Mesothelial cell of epicardium (in vitro differentiated cells): ENCODE data around the gene KLRC4. TPM values are rescaled to one million over a fixed set of nuclear protein-coding genes. Genes with fewer than 3 reads are reported as not detected.

Experiments used
- DNase-seq, 2 experiments: peaks; one replicate each; pipeline ENCODE4 v3.0.0; 2021; ENCODE audit warnings: low spot score in 2 of 2; ENCODE audit not compliant: unreplicated experiment in 2 of 2
- H3K27ac Mint-ChIP-seq: 2 replicates; pipeline ENCODE4 v1.8.0; 2021; ENCODE audit warnings: mixed read lengths
- H3K27me3 Mint-ChIP-seq: 2 replicates; pipeline ENCODE4 v1.8.0; 2021; ENCODE audit warnings: low read depth, mixed read lengths
- H3K36me3 Mint-ChIP-seq: 2 replicates; pipeline ENCODE4 v1.8.0; 2021; ENCODE audit warnings: mixed read lengths
- H3K4me1 Mint-ChIP-seq: 2 replicates; pipeline ENCODE4 v1.8.0; 2021; ENCODE audit warnings: mixed read lengths
- H3K4me3 Mint-ChIP-seq: 2 replicates; pipeline ENCODE4 v1.8.0; 2021; ENCODE audit warnings: mild to moderate bottlenecking, moderate library complexity, mixed read lengths
- H3K9me3 Mint-ChIP-seq: 2 replicates; pipeline ENCODE4 v1.8.0; 2021; ENCODE audit warnings: mixed read lengths
- total RNA-seq: library from RNA; stranded (reverse); gene quantifications from 3 replicates; pipeline ENCODE4 v1.2.1, GENCODE V29; 2021
- TF ChIP-seq, protein P1 (sequence below): fragments of 200-600 bp; sonication (generic); IDR thresholded peaks from one replicate; pipeline ENCODE4 v1.5.0; 2021; ENCODE audit warnings: antibody characterized with exemption; ENCODE audit not compliant: unreplicated experiment

The KLRC4 gene, protein sequence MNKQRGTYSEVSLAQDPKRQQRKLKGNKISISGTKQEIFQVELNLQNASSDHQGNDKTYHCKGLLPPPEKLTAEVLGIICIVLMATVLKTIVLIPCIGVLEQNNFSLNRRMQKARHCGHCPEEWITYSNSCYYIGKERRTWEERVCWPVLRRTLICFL
- not detected in 3 replicates for total RNA-seq

DNA sequence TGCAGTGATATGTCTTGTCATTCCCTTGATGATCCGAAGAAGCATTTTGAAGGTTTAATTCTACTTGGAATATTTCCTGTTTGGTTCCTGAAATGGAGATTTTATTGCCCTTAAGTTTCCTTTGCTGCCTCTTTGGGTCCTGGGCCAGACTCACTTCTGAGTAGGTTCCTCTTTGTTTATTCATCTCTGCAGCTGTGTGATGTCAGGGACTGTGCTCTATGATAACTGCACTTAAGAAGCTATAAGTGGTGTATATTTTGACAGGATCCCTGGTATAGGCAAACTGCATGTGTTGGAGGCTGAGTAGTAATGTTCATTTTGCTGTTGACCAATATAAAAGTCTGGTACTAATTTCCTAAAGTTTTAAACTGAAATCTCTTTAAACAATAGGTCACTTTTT is at the start of gene KLRC4:
Gene KLRC4 (minus strand): TSS at position 366 of the 400 bp plus-strand sequence. CDS start 182 bp downstream, at position 184.
- H3K4me3 Mint-ChIP-seq: no peak within 1 kb of the TSS
- peaks cover 5% of the 10 kb centered on the region for H3K4me1 Mint-ChIP-seq
- H3K9me3 Mint-ChIP-seq: peaks cover 4% of the 10 kb centered on the region
- no peak within 1 kb of the TSS for H3K27ac Mint-ChIP-seq
- H3K27me3 Mint-ChIP-seq: no peaks in the 10 kb centered on the region
- TF ChIP-seq, protein P1, sequence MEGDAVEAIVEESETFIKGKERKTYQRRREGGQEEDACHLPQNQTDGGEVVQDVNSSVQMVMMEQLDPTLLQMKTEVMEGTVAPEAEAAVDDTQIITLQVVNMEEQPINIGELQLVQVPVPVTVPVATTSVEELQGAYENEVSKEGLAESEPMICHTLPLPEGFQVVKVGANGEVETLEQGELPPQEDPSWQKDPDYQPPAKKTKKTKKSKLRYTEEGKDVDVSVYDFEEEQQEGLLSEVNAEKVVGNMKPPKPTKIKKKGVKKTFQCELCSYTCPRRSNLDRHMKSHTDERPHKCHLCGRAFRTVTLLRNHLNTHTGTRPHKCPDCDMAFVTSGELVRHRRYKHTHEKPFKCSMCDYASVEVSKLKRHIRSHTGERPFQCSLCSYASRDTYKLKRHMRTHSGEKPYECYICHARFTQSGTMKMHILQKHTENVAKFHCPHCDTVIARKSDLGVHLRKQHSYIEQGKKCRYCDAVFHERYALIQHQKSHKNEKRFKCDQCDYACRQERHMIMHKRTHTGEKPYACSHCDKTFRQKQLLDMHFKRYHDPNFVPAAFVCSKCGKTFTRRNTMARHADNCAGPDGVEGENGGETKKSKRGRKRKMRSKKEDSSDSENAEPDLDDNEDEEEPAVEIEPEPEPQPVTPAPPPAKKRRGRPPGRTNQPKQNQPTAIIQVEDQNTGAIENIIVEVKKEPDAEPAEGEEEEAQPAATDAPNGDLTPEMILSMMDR: no peak
- H3K36me3 Mint-ChIP-seq: no peaks in the 10 kb centered on the region
- no peak for DNase-seq

DNA sequence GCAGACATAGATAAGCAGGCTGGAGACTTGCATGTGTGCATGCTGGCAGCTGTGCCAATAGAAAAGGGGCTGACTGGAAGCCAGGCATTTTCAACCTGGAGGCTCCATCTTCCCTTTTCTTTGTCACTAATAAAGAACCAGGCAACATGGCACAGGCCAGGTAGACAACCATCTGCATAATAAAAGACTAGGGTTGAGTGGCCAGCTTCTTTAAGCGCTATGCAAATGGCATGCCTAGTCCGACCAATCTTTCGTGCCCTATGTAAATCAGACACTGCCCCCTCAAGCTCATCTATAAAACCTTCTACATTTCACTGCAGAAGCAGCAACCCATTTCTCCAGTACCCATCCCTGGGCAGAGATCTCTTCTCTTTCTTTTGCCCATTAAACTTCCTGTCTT is 48.2 kb upstream of the KLRC4 start:
- Mint-ChIP-seq H3K4me1 (no peaks in the 10 kb centered on the region), H3K9me3 (peaks cover 54% of the 10 kb centered on the region), H3K36me3 (no peaks in the 10 kb centered on the region), H3K27me3 (no peaks in the 10 kb centered on the region), H3K4me3 (no peak overlapping the region), H3K27ac (no peak overlapping the region)
- TF ChIP-seq, protein P1: no peak
- no peak for DNase-seq

DNA sequence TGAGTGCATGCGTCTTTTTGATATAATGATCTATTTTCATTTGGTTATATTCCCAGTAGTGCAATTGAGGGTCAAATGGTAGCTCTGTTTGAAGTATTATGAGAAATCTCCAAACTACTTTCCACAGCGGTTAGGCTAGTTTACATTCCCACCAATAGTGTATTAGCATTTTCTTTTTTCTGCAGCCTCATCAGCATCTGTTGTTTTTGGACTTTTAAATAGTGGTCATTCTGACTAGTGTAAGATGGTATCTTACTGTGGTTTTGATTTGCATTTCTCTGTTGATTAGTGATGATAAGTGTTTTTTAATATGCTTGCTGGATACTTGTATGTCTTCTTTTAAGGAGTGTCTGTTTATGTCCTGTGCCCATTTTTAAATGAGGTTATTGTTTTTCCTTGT is 47.3 kb upstream of the KLRC4 start:
- Mint-ChIP-seq H3K9me3 (peaks cover 47% of the 10 kb centered on the region), H3K27me3 (no peaks in the 10 kb centered on the region), H3K4me1 (no peaks in the 10 kb centered on the region), H3K36me3 (no peaks in the 10 kb centered on the region), H3K27ac (no peak overlapping the region), H3K4me3 (no peak overlapping the region)
- TF ChIP-seq, protein P1: no peak
- no peak for DNase-seq

DNA sequence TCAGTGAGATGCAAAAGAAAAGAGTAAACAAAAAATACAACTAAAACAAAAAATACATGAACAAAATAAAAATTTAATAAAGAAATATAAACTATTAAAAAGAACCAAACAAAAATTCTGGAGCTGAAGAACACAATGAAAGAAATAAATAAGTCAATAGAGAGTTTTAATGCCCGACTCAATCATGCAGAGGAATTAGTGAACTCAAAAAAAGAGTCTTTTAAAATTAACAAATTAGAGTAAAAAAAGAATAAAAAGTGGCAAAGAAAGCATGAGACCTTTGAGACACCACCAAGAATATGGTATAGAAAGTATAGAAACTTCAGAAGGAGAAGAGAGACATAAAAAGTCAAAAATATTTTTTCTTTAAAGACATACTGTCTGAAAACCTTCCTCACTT is 46.2 kb upstream of the KLRC4 start:
- H3K9me3 Mint-ChIP-seq: peaks cover 44% of the 10 kb centered on the region
- H3K27ac Mint-ChIP-seq: no peak overlapping the region
- H3K36me3 Mint-ChIP-seq: no peaks in the 10 kb centered on the region
- no peaks in the 10 kb centered on the region for H3K4me1 Mint-ChIP-seq
- TF ChIP-seq, protein P1: no peak
- DNase-seq: no peak
- H3K4me3 Mint-ChIP-seq: no peak overlapping the region
- no peaks in the 10 kb centered on the region for H3K27me3 Mint-ChIP-seq

DNA sequence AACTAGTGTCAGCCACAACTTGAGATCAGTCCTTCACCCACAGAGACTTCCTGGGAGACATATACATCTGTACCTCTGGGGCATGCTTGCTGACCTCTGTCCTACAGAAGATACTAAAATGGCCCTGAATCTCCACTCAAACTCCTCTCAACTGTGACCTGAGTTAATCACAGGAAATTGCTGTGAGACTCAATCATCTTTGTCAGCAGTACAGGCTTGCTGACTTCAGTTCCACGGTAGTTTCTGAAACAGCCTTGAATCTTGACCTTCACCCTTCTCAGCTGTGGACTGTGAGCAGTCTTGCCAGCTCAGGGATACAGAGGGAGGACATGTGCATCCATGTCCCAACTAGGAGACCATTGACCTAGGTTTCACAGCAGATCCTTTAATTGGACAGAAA is 45.0 kb upstream of the KLRC4 start:
- no peak for DNase-seq
- no peak overlapping the region for H3K27ac Mint-ChIP-seq
- H3K4me1 Mint-ChIP-seq: no peaks in the 10 kb centered on the region
- H3K36me3 Mint-ChIP-seq: no peaks in the 10 kb centered on the region
- H3K4me3 Mint-ChIP-seq: no peak overlapping the region
- H3K9me3 Mint-ChIP-seq: peaks cover 33% of the 10 kb centered on the region
- no peaks in the 10 kb centered on the region for H3K27me3 Mint-ChIP-seq
- TF ChIP-seq, protein P1: no peak

DNA sequence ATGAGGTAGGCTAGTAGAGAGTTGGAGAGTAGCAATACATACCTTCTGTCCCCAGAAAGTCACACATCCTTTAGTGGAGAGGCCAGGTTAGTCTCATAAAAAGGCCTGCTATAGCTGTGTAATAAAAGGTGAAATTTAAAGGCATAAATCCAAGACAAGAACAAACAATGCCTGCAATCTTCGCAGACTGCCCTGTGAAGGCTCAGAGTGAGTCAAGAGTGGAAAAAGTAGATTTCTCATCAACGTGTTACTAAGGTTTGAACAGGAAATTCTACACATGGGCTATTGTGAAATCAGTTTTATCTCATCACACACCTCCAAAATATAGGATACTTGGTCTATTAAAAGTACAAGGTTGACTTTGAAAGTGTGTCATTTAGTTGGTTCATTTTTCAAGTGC is 43.6 kb upstream of the KLRC4 start, which contains the start of gene KLRC1:
Gene KLRC1 (minus strand): TSS at position 222 of the 400 bp plus-strand sequence. CDS start 2,221 bp downstream, outside the sequence.
- Mint-ChIP-seq H3K4me3 (no peak within 1 kb of the TSS), H3K36me3 (no peaks in the 10 kb centered on the region), H3K9me3 (peaks cover 27% of the 10 kb centered on the region), H3K27me3 (no peaks in the 10 kb centered on the region), H3K27ac (no peak within 1 kb of the TSS), H3K4me1 (no peaks in the 10 kb centered on the region)
- no peak for DNase-seq
- TF ChIP-seq, protein P1: no peak
